Iris pigment epithelial cell (primary cell): ENCODE results near the gene ME3.
"Not testable (repeated sequence)": the region's sequence is repeated elsewhere in the genome, so short reads cannot be mapped to it uniquely, and the experiment has no call there.

Experiments
- DNase-seq: peaks from one replicate; pipeline ENCODE4 v3.0.0-alpha.2; 2011; ENCODE audit warnings: low read depth

ME3 gene

GRCh38 chr11:86433361-86434095 lies 238.9 kb downstream of the ME3 start:
- DNase-seq: not testable (repeated sequence)

DNA sequence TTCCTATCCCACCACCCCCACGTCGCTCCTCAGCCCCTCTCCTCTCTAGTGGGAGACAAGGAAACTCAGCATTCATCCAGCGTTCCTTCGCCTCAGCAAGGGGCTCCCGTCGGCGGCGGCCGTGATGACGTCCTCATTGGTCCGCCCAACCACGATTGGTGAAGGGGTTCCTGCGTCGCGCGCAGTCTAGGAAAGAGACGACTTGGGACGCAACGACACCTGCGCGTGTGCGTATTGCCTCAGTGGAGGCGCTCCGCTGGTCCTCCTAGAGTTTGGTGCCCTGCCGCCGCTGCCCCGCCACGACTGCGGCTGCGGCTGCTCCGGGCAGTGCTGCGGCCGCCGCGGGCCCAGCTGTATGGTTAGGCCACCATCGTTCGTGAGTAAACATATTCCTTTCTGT lies 241.2 kb downstream of the ME3 start:
- no peak for DNase-seq

GRCh38 chr11:86427441-86427840 lies 245.0 kb downstream of the ME3 start:
- DNase-seq: no peak

DNA sequence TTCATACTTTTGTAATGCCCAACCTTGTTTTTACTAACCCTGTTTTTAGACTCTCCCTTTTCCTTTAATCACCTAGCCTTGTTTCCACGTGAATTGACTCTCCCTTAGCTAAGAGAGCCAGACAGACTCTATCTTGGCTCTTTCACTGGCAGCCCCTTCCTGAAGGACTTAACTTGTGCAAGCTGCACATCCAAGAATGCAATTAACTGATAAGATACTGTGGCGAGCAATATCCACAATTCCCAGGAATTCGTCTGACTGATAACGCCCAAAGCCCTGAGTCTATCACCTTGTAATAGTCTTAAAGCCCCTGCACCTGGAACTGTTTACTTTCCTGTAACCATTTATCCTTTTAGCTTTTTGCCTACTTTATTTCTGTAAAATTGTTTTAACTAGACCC lies 248.9 kb downstream of the ME3 start:
- not testable (repeated sequence) for DNase-seq

GRCh38 chr11:86422371-86422770 lies 250.0 kb downstream of the ME3 start:
- no peak for DNase-seq

GRCh38 chr11:86421946-86422345 lies 250.5 kb downstream of the ME3 start:
- DNase-seq: no peak

DNA sequence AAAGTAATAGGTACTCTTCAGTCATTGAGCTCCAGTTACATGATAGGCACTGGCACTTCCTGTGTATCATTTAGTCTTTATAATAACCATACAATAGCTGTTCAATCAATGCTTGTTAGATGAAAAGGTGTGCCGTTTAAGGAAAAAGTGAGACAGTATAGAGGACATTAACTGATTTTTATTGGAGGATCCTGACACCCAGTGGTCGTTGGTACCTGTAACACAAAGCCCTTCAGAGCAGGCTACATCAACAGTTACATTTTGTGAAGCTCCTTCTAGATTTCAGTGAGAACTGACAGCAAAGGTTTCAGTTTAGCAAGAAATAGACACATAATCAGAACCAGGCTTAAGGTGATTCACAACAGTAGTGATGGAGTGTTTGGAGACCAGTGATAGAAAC lies 253.5 kb downstream of the ME3 start:
- DNase-seq: peak; percentile 17

- DNase-seq: no peak
These were observed 253.9 kb downstream of the ME3 start for GRCh38 chr11:86418513-86418912.

DNA sequence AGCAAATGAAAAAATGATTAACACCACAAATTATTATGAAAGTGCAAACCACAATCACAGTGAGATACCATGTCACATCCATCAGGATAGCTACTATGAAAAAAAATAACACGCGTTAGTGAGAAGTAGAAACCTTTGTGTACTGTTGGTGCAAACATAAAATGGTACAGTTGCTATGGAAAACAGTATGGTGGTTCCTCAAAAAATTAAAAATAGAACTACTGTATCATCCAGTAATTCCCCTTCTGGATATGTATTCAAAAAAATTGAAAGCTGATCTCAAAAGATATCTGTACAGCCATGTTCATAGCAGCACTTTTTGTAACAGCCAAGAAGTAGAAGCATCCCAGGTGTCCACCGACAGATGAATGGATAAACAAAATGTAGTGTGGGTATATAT lies 254.3 kb downstream of the ME3 start:
- DNase-seq: no peak

DNA sequence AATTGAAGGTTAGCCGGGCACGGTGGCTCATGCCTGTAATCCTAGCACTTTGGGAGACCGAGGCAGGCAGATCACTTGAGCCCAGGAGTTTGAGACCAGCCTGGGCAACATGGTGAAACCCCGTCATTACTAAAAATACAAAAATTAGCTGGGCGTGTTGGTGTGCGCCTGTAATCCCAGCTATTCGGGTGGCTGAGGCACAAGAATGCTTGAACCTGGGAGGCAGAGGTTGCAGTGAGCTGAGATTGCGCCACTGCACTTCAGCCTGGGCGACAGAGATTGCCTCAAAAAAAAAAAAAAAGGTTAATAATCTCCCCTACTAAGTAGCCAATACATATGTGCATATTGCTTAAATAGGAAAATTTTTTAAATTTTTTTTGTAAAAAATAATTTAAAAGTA lies 255.5 kb downstream of the ME3 start:
- not testable (repeated sequence) for DNase-seq

DNA sequence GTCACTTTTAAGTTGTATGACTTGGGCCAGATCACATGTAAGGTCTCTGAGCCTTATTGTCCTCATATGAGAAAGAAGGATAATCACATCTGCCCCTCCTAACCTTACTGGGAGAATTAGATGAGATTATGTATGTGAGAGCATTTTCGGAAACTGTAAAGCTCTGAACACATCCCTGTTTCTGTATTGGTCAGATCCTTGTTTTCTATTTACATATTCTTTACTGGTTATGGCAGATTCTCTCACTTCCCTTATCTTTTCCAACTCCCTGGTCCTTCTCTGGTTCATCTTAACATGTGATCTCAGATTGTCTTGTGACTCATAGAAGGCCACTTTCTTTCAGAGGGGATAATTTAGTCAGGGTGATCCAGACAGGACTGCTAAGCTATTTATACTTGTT lies 255.9 kb downstream of the ME3 start:
- peak; percentile 34 for DNase-seq

GRCh38 chr11:86415026-86415425 lies 257.4 kb downstream of the ME3 start:
- no peak for DNase-seq

- no peak for DNase-seq
These were observed 258.4 kb downstream of the ME3 start for GRCh38 chr11:86414032-86414431.

GRCh38 chr11:86408845-86409244 lies 263.6 kb downstream of the ME3 start:
- no peak for DNase-seq

DNA sequence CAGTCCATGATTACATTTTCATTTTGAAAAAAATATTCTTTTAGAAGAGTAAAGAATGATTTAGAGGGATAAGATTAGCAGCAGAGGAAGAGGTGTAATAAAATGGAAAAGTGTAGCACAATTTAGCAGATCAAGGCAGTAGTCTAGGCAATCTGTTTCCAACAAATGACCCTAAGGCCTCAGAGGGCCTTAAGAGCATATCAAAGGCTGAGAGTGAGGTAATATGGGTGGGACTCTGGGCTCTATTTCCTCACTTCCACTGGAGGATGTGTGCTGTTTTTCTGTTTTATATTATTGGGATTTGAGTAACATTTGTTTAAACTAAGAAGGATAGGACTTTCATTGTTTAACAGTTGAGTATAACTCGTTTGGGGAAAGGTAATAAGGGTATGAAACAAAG lies 269.0 kb downstream of the ME3 start:
- no peak for DNase-seq

DNA sequence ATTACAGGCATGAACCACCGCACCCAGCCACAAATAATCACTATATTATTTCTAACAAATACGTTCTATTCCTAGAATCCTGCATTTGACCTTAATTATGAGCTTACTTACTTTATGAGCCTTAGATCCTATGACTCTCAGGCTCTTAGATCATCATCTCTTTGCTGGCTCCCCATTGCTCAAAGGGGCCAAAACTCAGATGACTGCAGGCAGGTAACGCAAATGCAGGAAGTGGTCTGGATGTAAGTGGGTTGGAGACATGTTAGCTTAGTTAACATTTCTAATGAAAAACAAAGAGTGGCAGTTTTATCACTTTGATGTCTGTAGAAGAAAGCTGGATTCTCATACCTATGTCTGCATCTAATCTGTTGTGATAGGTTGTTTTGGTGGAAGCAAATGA lies 274.3 kb downstream of the ME3 start:
- no peak for DNase-seq

DNA sequence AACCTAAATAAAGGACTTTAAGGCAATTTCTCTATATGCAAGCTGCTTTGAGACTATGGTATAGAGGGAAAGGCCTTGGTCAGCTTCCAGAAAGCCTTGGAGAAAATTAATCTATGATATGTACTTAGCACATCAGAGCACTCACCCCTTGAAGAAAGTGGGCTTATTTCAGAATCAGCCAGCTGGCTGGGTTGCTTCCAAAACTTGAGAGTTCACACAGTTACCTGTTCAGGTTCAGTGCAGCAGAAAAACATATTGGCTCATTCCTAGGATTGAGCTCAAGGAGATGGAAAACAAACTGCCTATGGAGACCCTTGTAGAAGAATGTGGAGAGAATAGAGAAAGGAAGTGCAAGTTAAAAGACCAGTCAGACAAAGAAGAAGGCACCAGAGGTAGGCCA lies 275.1 kb downstream of the ME3 start:
- no peak for DNase-seq

DNA sequence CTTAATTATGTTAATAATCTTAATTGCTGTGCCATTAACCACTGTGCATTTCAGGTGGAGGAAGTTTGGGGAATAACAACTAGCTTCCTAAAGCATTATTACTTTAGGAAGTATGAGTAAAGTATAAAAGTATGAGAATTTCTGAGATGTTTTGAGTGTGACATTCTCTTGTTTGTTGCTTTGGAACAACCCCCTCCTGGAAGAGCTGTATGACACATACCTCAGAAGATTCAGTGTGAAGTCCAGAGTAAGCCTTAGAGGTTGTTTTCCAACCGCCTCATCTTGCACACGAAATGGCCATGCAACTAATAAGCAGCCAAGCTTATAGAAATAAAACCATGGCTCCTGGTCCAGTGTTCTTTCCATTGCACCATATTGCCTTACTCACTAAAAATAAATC lies 276.0 kb downstream of the ME3 start:
- peak; percentile 91 for DNase-seq

GRCh38 chr11:86395061-86395551 lies 277.3 kb downstream of the ME3 start:
- DNase-seq: peak; percentile 62
